GM21786 (cell line): ENCODE data around the gene TM4SF20.
"Not testable (repeated sequence)": the region's sequence is repeated elsewhere in the genome, so short reads cannot be mapped to it uniquely, and the experiment has no call there.

Experiments used
- ATAC-seq: cut with Tn5 transposase; IDR thresholded peaks from one replicate; pipeline ENCODE4 v1.9.1; 2021; ENCODE audit not compliant: unreplicated experiment

TM4SF20 gene

DNA sequence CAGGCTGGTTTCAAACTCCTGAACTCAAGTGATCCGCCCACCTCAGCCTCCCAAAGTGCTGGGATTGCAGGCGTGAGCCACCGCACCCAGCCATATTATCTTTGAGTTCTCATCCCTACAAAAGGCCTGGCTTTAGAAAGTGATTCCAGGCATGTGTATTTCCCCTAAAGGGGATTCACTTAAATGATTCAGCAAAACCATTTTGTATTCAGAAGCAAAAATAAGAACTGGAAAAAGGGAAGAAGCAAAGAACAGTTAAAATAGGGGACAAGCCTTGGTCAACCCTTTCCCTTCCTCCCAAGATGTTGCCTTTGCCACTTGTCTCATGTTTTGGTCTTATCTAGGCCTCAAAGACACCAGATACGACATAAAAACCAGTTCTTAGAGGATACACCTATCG, 10.5 kb downstream of the TM4SF20 start:
- ATAC-seq = no peak

DNA sequence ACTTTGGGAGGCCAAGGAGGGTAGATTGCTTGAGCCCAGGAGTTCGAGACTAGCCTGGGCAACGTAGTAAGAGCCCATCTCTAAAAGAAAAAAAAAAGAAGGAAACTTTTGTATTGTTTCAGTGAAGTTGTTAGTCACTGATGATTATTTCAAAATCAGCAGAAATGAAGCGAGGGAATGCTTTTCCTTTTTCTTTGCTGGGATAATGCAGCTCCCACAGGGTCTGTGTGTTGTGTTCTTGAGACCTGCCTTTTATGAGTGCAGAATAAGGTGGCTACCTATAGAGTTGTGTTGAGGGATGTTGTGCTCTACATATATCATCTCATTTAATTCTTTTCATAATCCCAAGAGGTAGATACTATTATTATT, 11.7 kb downstream of the TM4SF20 start:
- no peak for ATAC-seq

- no peak for ATAC-seq
Measured at GRCh38 chr2:227366769-227367426, 12.2 kb downstream of the TM4SF20 start.

- no peak for ATAC-seq
Measured at GRCh38 chr2:227365833-227366232, 13.3 kb downstream of the TM4SF20 start.

DNA sequence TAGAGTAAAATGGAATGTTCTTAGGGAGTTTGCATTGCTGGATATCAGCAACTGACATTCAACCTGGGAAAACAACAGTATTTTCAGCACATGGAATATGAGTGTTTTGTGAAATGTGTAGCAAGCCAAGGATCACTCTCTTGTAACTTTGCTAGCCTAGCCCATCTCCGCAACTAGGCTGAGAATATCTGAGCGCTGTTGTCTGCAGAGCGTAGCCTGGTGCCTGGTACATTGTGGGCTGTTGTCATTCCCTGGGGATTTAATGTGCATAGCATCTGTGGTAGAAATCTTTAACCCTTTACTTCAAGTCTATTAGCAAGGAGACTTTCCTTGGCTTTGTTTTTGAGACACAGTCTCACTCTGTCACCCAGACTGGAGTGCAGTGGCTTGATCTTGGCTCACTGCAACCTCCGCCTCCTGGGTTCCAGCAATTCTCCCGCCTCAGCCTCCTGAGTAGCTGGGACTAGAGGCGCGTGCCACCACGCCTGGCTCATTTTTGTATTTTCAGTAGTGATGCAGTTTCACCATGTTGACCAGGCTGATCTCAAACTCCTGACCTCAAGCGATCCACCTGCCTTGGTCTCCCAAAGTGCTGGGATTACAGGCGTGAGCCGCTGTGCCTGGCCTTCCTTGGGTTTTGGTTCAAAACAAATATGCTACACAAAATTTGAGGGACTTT, 14.4 kb downstream of the TM4SF20 start:
- not testable (repeated sequence) for ATAC-seq

GRCh38 chr2:227363756-227364155, 15.3 kb downstream of the TM4SF20 start:
- ATAC-seq = no peak

DNA sequence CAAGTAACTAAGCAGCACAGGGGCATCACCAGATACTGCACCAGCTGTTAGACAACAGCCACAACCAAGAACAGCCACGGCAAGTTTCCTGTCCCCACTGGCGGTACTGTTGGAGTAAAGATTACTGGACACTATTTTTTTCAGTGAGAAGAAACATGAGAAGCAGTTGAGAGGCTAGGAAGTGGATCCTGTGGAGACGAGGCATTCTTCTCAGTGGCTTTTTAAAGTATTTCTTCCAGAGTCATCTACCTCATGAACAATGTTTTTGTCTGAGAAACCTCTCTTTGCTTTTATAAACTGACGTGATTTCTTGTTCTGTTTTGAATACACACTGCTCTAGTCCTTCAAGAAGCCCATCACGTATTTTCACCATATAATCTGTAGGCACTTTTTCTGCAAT, 18.8 kb downstream of the TM4SF20 start:
- no peak for ATAC-seq

DNA sequence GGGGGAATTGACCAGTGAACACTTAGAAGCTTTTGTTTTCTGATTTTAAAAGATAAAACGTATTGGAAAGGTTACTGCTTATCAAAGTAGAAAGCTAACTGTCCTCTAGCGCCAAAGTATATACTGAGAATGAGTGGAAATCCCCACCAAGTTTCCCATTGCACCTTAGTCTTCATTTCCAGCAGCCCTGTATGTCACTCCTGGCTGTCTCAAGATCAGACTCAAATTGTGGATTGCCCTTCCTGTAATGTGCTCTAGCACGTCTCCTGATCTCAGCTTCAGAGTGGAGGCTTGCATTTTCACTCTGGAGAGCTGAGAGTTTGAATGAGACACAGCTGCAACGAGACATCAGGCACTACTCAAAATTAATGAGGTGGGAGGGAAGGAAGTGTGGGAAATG, 27.5 kb downstream of the TM4SF20 start:
- ATAC-seq = peak; percentile 66

DNA sequence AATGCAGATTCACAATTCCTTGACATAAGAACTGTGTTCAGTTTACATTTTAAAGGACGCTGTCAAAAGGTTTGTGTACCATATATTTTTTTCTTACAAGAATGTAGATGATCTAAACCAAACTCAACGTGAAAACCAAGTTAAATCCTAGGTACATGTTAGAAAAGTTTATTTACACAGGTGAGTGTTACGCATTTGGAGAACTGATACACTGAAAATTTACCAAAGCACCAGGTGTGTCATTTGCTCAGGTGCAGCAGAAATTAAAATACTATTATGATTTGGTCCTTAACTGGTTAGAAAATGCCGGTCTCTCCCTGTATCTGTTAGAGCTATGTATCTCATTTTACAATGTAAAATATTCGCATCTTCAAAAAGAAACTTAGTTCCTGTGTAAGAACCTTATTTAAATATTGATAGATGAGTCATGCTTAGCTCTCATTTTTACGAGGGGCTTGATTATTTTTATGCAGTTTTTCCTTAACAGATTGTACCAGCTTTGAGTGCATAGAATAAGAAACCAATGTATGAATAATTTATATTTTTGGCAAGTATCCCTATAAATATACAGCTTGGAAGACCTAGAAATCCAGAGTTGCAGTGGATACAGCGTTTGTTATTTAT, 29.0 kb downstream of the TM4SF20 start:
- ATAC-seq = no peak

GRCh38 chr2:227348324-227348723, 30.8 kb downstream of the TM4SF20 start:
- ATAC-seq = no peak

DNA sequence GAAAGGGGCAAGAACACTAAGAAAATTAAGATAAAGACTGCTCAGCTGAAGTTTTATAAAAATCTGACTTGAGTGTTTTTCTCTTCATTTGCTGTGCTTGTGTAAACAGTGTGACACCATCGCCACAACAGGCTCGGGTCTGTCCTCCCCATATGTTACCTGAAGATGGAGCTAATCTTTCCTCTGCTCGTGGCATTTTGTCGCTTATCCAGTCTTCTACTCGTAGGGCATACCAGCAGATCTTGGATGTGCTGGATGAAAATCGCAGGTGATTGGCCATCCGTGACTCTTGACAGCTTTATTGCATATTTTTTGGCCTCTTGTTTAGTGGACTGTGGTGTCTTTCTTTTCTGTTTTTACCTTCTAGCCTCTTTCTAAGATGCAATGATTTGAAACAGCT, 32.0 kb downstream of the TM4SF20 start:
- no peak for ATAC-seq

DNA sequence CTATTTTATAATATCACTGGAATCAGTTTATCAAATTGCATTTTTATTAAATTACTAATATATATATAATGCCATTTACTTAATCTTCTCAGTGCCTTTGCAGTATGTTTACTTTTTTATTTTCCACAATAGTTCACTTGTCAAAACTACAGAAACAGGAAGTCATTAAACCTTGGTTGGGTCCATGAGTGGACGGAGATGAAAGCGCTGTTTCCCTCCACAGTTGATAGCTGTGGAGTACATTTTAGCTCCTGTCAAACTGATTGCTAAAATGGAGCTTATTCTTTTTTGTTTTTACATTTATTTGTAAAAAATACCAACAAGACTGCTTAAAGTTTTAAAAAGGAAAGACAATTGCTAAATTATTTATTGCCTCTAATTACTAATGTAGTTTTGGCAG, 34.9 kb downstream of the TM4SF20 start:
- ATAC-seq = no peak

GRCh38 chr2:227341553-227341952, 37.6 kb downstream of the TM4SF20 start:
- ATAC-seq = no peak

GRCh38 chr2:227340106-227340505, 39.0 kb downstream of the TM4SF20 start:
- no peak for ATAC-seq

- no peak for ATAC-seq
Measured at GRCh38 chr2:227339098-227339599, 40.0 kb downstream of the TM4SF20 start.

DNA sequence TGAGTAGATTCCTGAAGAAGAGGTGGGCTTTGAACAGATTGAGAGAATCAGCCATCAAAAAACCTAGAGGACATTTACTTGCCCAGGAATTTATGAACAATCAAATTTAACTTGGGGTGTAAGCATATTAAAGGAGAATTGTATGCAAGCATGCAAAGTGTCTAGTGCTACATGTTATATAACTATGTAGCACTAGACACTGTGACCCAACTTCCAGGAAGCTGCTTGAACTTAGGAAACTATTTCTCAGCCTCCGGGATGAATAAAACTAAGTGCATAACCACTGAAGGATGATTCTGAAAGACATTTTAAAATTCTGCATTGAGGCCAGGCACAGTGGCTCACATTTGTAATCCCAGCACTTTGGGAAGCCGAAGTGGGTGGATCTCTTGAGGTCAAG, 41.7 kb downstream of the TM4SF20 start:
- ATAC-seq = no peak

- ATAC-seq = no peak
Measured at GRCh38 chr2:227335713-227336112, 43.4 kb downstream of the TM4SF20 start.

DNA sequence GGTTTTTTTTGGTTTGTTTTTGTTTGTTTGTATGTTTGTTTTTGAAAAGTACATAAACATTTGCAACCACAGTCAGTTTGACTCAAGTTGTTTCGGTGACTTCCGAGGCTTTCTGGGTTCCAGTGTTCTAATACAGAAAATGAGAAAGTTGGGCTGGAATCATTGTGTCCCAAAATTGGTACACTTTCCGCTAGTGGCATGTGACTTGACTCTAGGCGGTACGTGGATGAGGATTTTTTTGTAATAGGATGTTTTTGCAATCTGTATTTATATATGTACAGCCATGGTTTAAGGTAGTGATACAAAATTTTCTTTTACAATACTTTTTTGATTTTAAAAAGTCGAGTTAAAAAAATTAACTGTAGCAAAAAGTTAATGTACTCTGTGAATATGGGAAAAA, 52.3 kb downstream of the TM4SF20 start:
- no peak for ATAC-seq

DNA sequence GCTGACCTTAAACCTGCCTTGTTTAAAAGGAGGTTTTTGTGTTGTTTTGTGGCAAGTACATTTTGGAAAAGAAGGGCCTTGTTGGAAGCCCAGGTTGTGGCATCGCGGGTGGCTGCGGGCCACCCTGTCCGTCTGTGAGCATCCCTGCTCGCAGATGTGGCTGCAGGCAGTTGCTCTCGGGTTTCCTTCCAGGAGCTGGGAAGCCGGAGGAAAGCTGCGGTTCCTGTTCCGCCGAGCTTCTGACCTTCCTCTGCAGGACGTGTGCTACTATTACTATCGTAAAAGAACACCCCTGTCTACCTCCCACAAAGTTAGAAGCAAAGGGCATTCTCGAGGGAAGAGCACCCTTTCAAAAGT, 53.3 kb downstream of the TM4SF20 start:
- ATAC-seq = peak; percentile 3

- peak; percentile 97 for ATAC-seq
Measured at GRCh38 chr2:227324995-227325838, 53.9 kb downstream of the TM4SF20 start, which contains the start of gene MFF. Gene MFF (plus strand): TSS chr2:227325251. CDS start chr2:227330666, 5,415 bp downstream.

GRCh38 chr2:227324642-227324994, 54.5 kb downstream of the TM4SF20 start:
- no peak for ATAC-seq
